SK-N-SH (cell line): ENCODE data around the gene KLLN. TPM values are rescaled to one million over a fixed set of nuclear protein-coding genes. Genes with fewer than 3 reads are reported as not detected.

ENCODE experiments used
- CTCF ChIA-PET: fragments of 300-600, 350-600 bp; formaldehyde crosslinking; extraction: SDS; loops from one replicate; lab custom pipeline; 2021; lab: Yijun Ruan, JAX
- POLR2A ChIA-PET: fragments of 350-600 bp; sonication (Branson Sonifier 250); formaldehyde crosslinking; extraction: SDS; loops from one replicate; lab custom pipeline; 2020; ENCODE audit warnings: antibody characterized with exemption, inconsistent platforms; lab: Yijun Ruan, JAX
- DNase-seq: peaks from one replicate; pipeline ENCODE4 v3.0.0; 2012
- H2AFZ ChIP-seq: fragments of 200-600 bp; sonication (generic); 2 replicates; pipeline ENCODE4 v1.8.1; 2016; ENCODE audit warnings: antibody characterized with exemption, mild to moderate bottlenecking, low read depth
- H3F3A ChIP-seq: fragments of 200-600 bp; sonication (generic); replicated peaks from 2 replicates; pipeline ENCODE3; 2016; ENCODE audit warnings: antibody characterized with exemption, mild to moderate bottlenecking; ENCODE audit not compliant: insufficient read depth
- H3K27ac ChIP-seq, 2 experiments: fragments of 200-500 bp in 1 of 2; fragments of 200-600 bp in 1 of 2; sonication (Bioruptor generic) in 1 of 2; sonication (generic), shearing (Covaris generic) in 1 of 2; 2 replicates each; pipeline versions ENCODE4 v1.5.1 to v1.6.1; 2014 to 2016; ENCODE audit warnings: low read depth in 2 of 2, inconsistent platforms in 1 of 2, low read length in 1 of 2, mild to moderate bottlenecking in 1 of 2, mixed read lengths in 1 of 2
- H3K27me3 ChIP-seq: fragments of 200-600 bp; sonication (generic), shearing (Covaris generic); 2 replicates; pipeline ENCODE4 v1.6.1; 2016; ENCODE audit warnings: mixed run types; ENCODE audit not compliant: insufficient read depth
- H3K36me3 ChIP-seq, 2 experiments: fragments of 200-500 bp in 1 of 2; fragments of 200-600 bp in 1 of 2; sonication (Bioruptor generic) in 1 of 2; sonication (generic) in 1 of 2; replicated peaks in 1 of 2; 2 replicates each; pipeline versions ENCODE3 to v1.5.1; 2014 to 2016; ENCODE audit warnings: low read length in 1 of 2, mild to moderate bottlenecking in 1 of 2; ENCODE audit not compliant: insufficient read depth in 2 of 2, control insufficient read depth in 1 of 2
- H3K4me1 ChIP-seq, 2 experiments: fragments of 200-500 bp in 1 of 2; fragments of 200-600 bp in 1 of 2; sonication (Bioruptor generic) in 1 of 2; sonication (generic), shearing (Covaris generic) in 1 of 2; 2 replicates each; pipeline versions ENCODE4 v1.5.1 to v1.6.1; 2014 to 2016; ENCODE audit warnings: low read depth in 1 of 2, low read length in 1 of 2, mixed run types in 1 of 2; ENCODE audit not compliant: insufficient read depth in 2 of 2, control insufficient read depth in 1 of 2
- H3K4me2 ChIP-seq: fragments of 200-600 bp; sonication (generic), shearing (Covaris generic); 2 replicates; pipeline ENCODE4 v1.6.1; 2017; ENCODE audit warnings: mixed run types
- H3K4me3 ChIP-seq, 2 experiments: fragments of 200-500 bp in 1 of 2; fragments of 200-600 bp in 1 of 2; sonication (Bioruptor generic) in 1 of 2; sonication (generic), shearing (Covaris generic) in 1 of 2; 2 replicates each; pipeline versions ENCODE4 v1.5.1 to v1.8.1; 2014 to 2016; ENCODE audit warnings: low read depth in 2 of 2, inconsistent platforms in 1 of 2, low read length in 1 of 2, mild to moderate bottlenecking in 1 of 2, mixed read lengths in 1 of 2, moderate library complexity in 1 of 2
- H3K79me2 ChIP-seq: fragments of 200-600 bp; sonication (generic); 2 replicates; pipeline ENCODE4 v1.8.1; 2017; ENCODE audit warnings: mild to moderate bottlenecking; ENCODE audit not compliant: insufficient read depth
- H3K9ac ChIP-seq: fragments of 200-600 bp; sonication (generic); 2 replicates; pipeline ENCODE4 v1.6.1; 2017; ENCODE audit warnings: mixed run types
- H3K9me2 ChIP-seq: fragments of 200-600 bp; sonication (generic); 2 replicates; pipeline ENCODE4 v1.6.1; 2017; ENCODE audit warnings: mixed run types
- H3K9me3 ChIP-seq: fragments of 200-600 bp; sonication (generic); 2 replicates; pipeline ENCODE4 v1.6.1; 2017; ENCODE audit warnings: mixed run types, mild to moderate bottlenecking, moderate library complexity
- H4K20me1 ChIP-seq: fragments of 200-600 bp; sonication (generic); 2 replicates; pipeline ENCODE4 v1.6.1; 2017; ENCODE audit warnings: mild to moderate bottlenecking, mixed run types; ENCODE audit not compliant: insufficient read depth
- GATA2 ChIP-seq: sonication (generic); formaldehyde crosslinking; IDR thresholded peaks from 2 replicates; pipeline ENCODE4 v1.5.0; 2020; ENCODE audit warnings: mild to moderate bottlenecking, missing genetic modification reagents
- JUND ChIP-seq: IDR thresholded peaks from 2 replicates; pipeline ENCODE4 v1.4.0; 2012
- MXI1 ChIP-seq: IDR thresholded peaks from 2 replicates; pipeline ENCODE4 v1.6.1; 2012; ENCODE audit warnings: mild to moderate bottlenecking, low read depth, low read length, improper control_type of control experiment
- POLR2AphosphoS5 ChIP-seq: IDR thresholded peaks from 2 replicates; pipeline ENCODE4 v1.6.1; 2012; ENCODE audit warnings: low read depth, low read length
- RAD21 ChIP-seq: IDR thresholded peaks from 2 replicates; pipeline ENCODE4 v1.6.1; 2012; ENCODE audit warnings: mild to moderate bottlenecking, low read length
- SMC3 ChIP-seq: IDR thresholded peaks from 2 replicates; pipeline ENCODE4 v1.6.1; 2012; ENCODE audit warnings: low read depth, low read length, improper control_type of control experiment
- TEAD4 ChIP-seq: IDR thresholded peaks from 2 replicates; pipeline ENCODE4 v1.4.0; 2012; ENCODE audit warnings: mild to moderate bottlenecking, borderline replicate concordance; ENCODE audit not compliant: insufficient read depth
- WGBS: methylation state at CpG from one replicate; pipeline ENCODE4 v1.1.6; 2017; ENCODE audit warnings: low lambda C conversion rate; 5-methylcytosine and 5-hydroxymethylcytosine counted together
- polyA plus RNA-seq, 3 experiments: library from polyadenylated mRNA; depleted of rRNA; stranded (reverse); fragments of >200 nt; gene quantifications; 2 replicates each; pipeline ENCODE4 v1.2.3, GENCODE V29; 2012
- TF ChIP-seq, protein P1 (sequence below): IDR thresholded peaks from 2 replicates; pipeline ENCODE4 v1.6.1; 2012; ENCODE audit warnings: mild to moderate bottlenecking, low read depth, low read length, moderate library complexity
- TF ChIP-seq, protein P2 (sequence below): fragments of 200-600 bp; sonication (generic); IDR thresholded peaks from 2 replicates; pipeline ENCODE4 v1.6.1; 2017; ENCODE audit warnings: antibody characterized with exemption, mild to moderate bottlenecking, moderate library complexity

KLLN gene
- polyA plus RNA-seq, 1 of the 3 experiments (the other 2 are of a cell fraction), result 1.2 TPM

DNA sequence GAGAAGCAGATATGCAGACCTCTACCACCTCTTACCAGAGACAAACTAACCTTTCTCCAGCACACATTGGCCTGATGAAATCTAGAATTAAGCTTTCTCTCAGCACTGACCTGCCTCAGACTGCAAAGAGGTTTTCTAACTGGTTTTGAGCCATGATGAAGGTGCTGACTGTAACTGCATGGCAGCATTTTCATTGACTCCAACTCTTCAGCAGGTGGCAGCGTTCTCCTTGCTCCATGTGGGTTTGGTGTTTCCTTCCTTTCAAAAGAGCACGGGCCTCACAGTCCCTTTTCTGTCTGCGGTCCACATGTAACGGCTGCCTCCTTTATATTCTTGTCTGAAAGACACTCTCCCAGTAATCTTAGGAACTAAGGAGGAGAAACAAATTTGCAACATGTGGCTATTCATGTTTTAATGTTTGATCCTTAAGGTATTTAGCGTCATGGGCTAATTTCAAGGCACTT lies 12.6 kb downstream of the KLLN start:
- peak; percentile 58; the same call in 1 of the 2 replicates for TF ChIP-seq MXI1
- no peak for TF ChIP-seq JUND
- no peak for TF ChIP-seq GATA2 (CRISPR knock-in tag)
- no peak for TF ChIP-seq POLR2AphosphoS5
- no peak for TF ChIP-seq TEAD4
- TF ChIP-seq, protein P1, sequence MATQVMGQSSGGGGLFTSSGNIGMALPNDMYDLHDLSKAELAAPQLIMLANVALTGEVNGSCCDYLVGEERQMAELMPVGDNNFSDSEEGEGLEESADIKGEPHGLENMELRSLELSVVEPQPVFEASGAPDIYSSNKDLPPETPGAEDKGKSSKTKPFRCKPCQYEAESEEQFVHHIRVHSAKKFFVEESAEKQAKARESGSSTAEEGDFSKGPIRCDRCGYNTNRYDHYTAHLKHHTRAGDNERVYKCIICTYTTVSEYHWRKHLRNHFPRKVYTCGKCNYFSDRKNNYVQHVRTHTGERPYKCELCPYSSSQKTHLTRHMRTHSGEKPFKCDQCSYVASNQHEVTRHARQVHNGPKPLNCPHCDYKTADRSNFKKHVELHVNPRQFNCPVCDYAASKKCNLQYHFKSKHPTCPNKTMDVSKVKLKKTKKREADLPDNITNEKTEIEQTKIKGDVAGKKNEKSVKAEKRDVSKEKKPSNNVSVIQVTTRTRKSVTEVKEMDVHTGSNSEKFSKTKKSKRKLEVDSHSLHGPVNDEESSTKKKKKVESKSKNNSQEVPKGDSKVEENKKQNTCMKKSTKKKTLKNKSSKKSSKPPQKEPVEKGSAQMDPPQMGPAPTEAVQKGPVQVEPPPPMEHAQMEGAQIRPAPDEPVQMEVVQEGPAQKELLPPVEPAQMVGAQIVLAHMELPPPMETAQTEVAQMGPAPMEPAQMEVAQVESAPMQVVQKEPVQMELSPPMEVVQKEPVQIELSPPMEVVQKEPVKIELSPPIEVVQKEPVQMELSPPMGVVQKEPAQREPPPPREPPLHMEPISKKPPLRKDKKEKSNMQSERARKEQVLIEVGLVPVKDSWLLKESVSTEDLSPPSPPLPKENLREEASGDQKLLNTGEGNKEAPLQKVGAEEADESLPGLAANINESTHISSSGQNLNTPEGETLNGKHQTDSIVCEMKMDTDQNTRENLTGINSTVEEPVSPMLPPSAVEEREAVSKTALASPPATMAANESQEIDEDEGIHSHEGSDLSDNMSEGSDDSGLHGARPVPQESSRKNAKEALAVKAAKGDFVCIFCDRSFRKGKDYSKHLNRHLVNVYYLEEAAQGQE, result no peak
- peak; percentile 85 for TF ChIP-seq SMC3
- TF ChIP-seq, protein P2, sequence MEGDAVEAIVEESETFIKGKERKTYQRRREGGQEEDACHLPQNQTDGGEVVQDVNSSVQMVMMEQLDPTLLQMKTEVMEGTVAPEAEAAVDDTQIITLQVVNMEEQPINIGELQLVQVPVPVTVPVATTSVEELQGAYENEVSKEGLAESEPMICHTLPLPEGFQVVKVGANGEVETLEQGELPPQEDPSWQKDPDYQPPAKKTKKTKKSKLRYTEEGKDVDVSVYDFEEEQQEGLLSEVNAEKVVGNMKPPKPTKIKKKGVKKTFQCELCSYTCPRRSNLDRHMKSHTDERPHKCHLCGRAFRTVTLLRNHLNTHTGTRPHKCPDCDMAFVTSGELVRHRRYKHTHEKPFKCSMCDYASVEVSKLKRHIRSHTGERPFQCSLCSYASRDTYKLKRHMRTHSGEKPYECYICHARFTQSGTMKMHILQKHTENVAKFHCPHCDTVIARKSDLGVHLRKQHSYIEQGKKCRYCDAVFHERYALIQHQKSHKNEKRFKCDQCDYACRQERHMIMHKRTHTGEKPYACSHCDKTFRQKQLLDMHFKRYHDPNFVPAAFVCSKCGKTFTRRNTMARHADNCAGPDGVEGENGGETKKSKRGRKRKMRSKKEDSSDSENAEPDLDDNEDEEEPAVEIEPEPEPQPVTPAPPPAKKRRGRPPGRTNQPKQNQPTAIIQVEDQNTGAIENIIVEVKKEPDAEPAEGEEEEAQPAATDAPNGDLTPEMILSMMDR, result peak; percentile 65
- TF ChIP-seq RAD21, result peak; percentile 90
- DNase-seq, result peak; percentile 57
- Histone ChIP-seq H3F3A (no peaks in the 10 kb centered on the region), H3K4me2 (no peak overlapping the region), H3K27me3 (no peaks in the 10 kb centered on the region), H3K4me1 (peaks cover 2 to 4% of the 10 kb centered on the region in 2 experiments; a peak in 2 of 4 replicates), H3K9me3 (no peaks in the 10 kb centered on the region), H3K4me3 (no peak overlapping the region; a peak in 1 of 4 replicates), H4K20me1 (no peaks in the 10 kb centered on the region), H3K27ac (no peak overlapping the region), H3K79me2 (no peaks in the 10 kb centered on the region), H2AFZ (no peak overlapping the region), H3K9ac (no peak overlapping the region), H3K9me2 (no peaks in the 10 kb centered on the region), H3K36me3 (no peaks in the 10 kb centered on the region)
- WGBS, result 44% methylated on average over 5 of the region's 5 CpGs
- CTCF ChIA-PET, result interaction anchor here (0.7 to 5.6 kb wide), 20 partner anchors 8 to 843 kb away, joined by 3 to 55 read pairs (median 4); partner anchors contain the start of gene ATAD1
- POLR2A ChIA-PET, result interaction anchor here (1.8 kb wide), 1 partner anchor 12 kb away, joined by 8 read pairs; the partner anchor contains the start of genes KLLN and PTEN

DNA sequence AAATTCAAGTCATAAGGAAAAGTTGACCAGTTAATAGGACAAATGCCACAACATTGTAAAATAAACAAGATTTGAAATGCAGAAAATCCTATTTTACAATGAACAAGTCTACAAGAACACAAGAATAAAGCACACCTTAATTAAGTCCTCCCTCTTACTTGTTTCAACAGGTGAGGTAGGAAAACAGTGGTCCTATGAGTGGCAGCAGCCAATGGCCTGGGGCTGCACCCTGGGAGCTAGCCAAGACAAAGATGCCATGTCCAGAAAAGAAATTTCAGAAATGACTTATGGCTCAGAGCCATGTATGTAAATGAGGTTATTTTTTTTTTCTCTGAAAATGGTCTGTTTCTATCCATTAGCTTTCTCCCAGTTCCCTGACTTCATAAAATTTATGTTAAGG lies 14.3 kb downstream of the KLLN start:
- no peak for TF ChIP-seq JUND
- TF ChIP-seq, all 33 proteins: peak for 0
- H3K9me3 ChIP-seq, result no peaks in the 10 kb centered on the region
- no peak overlapping the region for H3K9ac ChIP-seq
- H3K4me1 ChIP-seq, result peaks cover 2 to 8% of the 10 kb centered on the region in 2 experiments; a peak in 3 of 4 replicates
- no peaks in the 10 kb centered on the region for H4K20me1 ChIP-seq
- H3K4me2 ChIP-seq, result no peak overlapping the region
- no peak overlapping the region for H3K4me3 ChIP-seq
- H3K79me2 ChIP-seq, result no peaks in the 10 kb centered on the region
- no peak overlapping the region for H3K27ac ChIP-seq
- H3K36me3 ChIP-seq, result no peaks in the 10 kb centered on the region
- H3K9me2 ChIP-seq, result no peaks in the 10 kb centered on the region
- DNase-seq, result no peak
- ChIA-PET POLR2A (no interaction called here), CTCF (interaction anchor here (0.7 to 5.6 kb wide), 5 partner anchors 29 to 712 kb away, joined by 3 to 55 read pairs (median 15); partner anchors contain the start of gene ATAD1)
- no peak overlapping the region for H2AFZ ChIP-seq
- H3F3A ChIP-seq, result no peaks in the 10 kb centered on the region
- H3K27me3 ChIP-seq, result no peaks in the 10 kb centered on the region
